GM19468 (cell line): ENCODE results near the gene FKBP2.

Source experiments
- ATAC-seq: cut with Tn5 transposase; IDR thresholded peaks from one replicate; pipeline ENCODE4 v1.9.1; 2021; ENCODE audit warnings: mild to moderate bottlenecking, moderate library complexity, moderate number of reproducible peaks; ENCODE audit not compliant: unreplicated experiment; ENCODE audit errors: extremely low read depth

FKBP2 gene

GRCh38 chr11:64278576-64279190 lies 37.8 kb downstream of the FKBP2 start:
- ATAC-seq = no peak

- ATAC-seq = no peak
Observed at GRCh38 chr11:64281957-64282770, 41.3 kb downstream of the FKBP2 start.

- ATAC-seq = no peak
Observed at GRCh38 chr11:64283092-64283491, 42.2 kb downstream of the FKBP2 start.

- peak; percentile 49 for ATAC-seq
Observed at GRCh38 chr11:64284048-64284961, 43.4 kb downstream of the FKBP2 start, which contains the start of gene BAD. Gene BAD (minus strand): TSS chr11:64284665. CDS start chr11:64284368, 297 bp downstream.

- peak; percentile 38 for ATAC-seq
Observed at GRCh38 chr11:64284962-64285884, 44.3 kb downstream of the FKBP2 start, which contains the start of gene GPR137. Gene GPR137 (plus strand): TSS chr11:64285848. CDS start chr11:64286525, 677 bp downstream.

- no peak for ATAC-seq
Observed at GRCh38 chr11:64285885-64286800, 45.2 kb downstream of the FKBP2 start.

- no peak for ATAC-seq
Observed at GRCh38 chr11:64286801-64287159, 45.9 kb downstream of the FKBP2 start.

- ATAC-seq = no peak
Observed at GRCh38 chr11:64287676-64288352, 46.9 kb downstream of the FKBP2 start.

GRCh38 chr11:64288353-64288750 lies 47.5 kb downstream of the FKBP2 start:
- no peak for ATAC-seq

- no peak for ATAC-seq
Observed at GRCh38 chr11:64289002-64289564, 48.2 kb downstream of the FKBP2 start.

GRCh38 chr11:64290352-64291261 lies 49.7 kb downstream of the FKBP2 start:
- ATAC-seq = no peak

GRCh38 chr11:64291262-64291751 lies 50.4 kb downstream of the FKBP2 start, which contains the start of gene KCNK4:
Gene KCNK4 (plus strand): TSS chr11:64291302. CDS start chr11:64293019, 1,717 bp downstream.
- ATAC-seq = no peak

GRCh38 chr11:64291752-64292459 lies 51.0 kb downstream of the FKBP2 start:
- no peak for ATAC-seq

GRCh38 chr11:64292460-64293254 lies 51.8 kb downstream of the FKBP2 start:
- no peak for ATAC-seq
